Measurements from ENCODE around the gene RPL10A.

The RPL10A gene

GRCh38 chr6:35493307-35493983, 25.2 kb downstream of the RPL10A start:
- DNase-seq, result no peak

GRCh38 chr6:35494161-35494563, 26.0 kb downstream of the RPL10A start:
- DNase-seq, result peak; percentile 33

- no peak for DNase-seq
Observed at GRCh38 chr6:35495258-35496035, 27.2 kb downstream of the RPL10A start.

DNA sequence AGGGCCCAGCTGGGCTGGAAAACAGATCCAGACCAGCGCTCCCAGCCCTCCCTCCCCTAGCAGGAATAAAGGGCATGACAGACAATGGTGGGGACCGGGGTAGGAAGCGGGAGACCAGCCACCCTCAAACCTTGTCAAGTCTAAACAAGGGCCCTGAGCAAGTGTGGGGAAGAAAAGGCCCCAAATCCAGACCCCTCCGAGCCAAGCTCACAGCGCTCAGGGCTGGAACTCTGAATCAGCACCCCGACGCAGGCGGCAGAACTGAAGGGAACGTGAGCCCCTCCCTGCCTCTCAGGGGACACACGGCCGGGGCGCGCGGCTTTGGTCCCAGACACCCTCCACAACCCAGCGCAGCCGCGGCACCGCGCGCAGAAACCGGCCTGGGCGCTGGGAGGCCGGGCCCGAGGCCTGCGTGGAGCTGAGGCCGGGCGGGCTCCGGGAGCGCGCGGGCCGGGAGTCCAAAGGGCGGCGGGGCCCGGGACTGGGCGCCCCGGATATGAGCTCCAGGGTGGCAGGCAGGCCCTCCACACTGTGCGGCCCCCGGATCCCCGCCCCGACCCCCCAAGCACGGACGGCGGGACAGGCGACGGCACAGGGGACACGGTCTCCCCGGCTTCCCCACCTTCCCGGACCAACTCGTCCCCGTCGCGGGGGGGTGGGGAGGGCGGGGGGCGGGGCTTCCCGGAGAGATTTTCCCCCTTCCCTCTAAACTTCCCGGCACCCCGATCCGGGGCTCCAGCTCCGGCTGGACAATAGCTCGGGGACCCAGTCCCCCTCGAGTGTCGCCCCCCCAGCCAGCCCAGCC, 28.0 kb downstream of the RPL10A start:
- no peak for DNase-seq

- DNase-seq, result peak; percentile 59
Observed at GRCh38 chr6:35496841-35497570, 28.8 kb downstream of the RPL10A start, which contains the start of gene TEAD3. TSS of gene TEAD3 (minus strand) at chr6:35497079.

DNA sequence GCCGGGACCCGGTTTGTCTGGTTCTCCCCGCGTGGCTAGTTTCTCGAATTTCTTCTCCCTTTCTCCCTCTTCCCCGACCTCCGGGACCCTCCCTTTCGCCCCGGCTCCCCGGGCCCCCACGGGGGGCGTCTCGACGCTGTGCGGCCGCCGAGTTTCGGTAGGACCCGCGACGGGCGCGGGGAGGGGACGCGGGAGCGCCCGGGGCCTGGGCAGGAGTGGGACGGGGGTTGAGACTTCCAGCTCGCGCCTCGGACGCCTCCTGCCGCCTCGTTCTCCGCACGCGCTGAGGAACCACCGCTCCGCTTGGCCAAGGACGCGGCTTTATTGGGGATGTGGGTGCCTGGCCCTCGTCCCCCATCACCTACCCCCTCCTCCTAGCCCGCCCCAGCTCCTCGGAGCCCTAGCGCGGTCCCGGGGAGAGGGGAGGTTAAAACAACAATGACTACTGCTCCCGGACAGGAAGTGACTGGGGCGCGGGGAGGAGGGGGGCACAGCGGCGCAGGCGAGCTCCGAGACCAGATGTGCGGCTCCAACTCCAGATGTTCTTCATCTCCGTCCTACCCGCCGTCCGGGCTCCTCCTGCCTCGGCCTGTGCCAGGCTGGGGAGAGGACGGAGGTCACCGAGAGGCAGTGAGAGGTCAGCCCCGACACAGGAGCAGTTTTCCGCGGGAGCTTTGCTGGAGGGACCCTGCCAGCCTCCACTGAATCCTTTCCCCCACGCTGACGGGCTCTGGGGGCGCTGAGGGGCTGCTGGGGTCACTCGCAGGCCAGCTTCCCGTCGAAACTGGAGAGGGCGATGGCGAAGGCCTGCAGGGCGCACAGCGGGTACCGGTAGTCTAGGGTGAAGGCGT, 29.6 kb downstream of the RPL10A start:
- DNase-seq, result peak; percentile 57

- no peak for DNase-seq
Observed at GRCh38 chr6:35498422-35499067, 30.3 kb downstream of the RPL10A start.

GRCh38 chr6:35499372-35499771, 31.2 kb downstream of the RPL10A start:
- DNase-seq, result no peak

DNA sequence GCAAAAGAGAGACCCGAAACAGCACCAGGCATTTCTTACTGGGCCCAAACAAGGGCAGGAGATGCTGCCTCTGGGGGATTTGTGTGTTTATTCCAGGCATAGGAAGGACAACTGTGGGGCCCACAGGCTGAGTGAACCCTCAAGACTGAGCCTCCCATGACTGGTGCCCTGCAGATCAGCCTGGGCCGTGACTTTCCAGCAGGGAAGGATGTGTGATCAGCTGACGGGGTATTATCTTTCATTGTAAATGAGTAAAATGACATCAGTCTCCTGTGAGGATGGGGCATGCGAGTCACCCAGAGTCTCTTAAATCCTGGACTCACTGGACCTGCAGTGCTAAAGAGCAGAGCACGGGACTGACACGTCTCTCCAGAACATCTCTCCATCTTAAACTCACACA, 32.6 kb downstream of the RPL10A start:
- DNase-seq, result peak; percentile 47

DNA sequence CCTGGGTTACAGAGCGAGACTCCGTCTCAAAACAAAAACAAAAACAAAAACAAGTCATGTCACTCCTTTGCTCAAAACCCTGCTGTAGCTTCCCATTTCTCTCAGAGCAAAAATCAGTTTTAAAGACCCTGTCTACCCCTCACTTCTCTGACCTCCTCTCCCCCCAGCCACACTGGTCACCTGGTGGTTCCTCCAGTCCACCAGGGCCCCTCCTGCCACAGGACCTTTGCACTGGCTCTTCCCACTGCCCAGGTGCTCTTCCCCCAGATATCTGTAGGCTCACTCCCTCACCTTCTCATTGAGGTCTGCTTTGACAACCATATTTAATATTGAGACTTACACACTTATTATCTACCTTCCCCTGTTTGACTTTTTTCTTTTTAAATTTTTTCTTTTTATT, 33.6 kb downstream of the RPL10A start:
- no peak for DNase-seq

GRCh38 chr6:35503534-35503933, 35.3 kb downstream of the RPL10A start:
- peak; percentile 35 for DNase-seq

GRCh38 chr6:35505999-35506412, 37.8 kb downstream of the RPL10A start:
- no peak for DNase-seq

DNA sequence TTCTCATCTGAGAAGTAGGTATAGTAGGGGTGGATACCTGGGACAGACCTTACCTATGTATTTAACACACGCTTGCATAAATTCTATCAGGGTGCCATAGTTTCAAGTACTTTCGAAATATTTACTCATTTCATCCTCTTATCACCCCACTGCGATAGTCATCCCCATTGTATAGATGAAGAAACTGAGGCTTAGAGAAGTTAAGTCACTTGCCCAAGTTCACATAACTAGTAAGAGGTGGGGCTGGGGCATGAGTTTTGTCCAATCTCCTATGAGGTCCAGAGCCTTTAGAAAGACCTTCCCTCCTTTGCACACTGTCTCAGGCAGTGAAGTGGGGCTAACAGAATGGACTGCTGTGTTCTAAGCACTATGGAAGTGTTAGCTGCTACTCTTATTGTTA, 38.3 kb downstream of the RPL10A start:
- DNase-seq, result no peak

DNA sequence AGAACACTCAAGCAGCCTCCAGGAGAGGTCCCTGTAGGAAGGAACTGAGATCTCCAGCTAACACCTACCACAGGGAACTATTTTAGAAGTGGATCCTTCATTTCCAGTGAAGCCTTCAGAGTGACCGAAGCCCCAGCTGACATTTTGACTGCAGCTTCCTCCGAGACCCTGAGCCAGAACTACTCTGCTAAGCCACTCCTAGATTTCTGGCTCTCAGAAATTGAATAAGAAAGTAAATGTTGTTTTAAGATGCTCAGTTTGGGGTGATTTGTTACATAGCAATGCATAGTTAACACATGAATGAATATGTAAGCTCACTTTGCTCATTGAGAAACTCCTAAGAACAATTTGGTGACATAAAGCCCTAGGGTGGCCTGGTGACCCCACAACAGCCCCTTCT, 39.0 kb downstream of the RPL10A start:
- DNase-seq, result no peak

- DNase-seq, result no peak
Observed at GRCh38 chr6:35508027-35508426, 39.8 kb downstream of the RPL10A start.

DNA sequence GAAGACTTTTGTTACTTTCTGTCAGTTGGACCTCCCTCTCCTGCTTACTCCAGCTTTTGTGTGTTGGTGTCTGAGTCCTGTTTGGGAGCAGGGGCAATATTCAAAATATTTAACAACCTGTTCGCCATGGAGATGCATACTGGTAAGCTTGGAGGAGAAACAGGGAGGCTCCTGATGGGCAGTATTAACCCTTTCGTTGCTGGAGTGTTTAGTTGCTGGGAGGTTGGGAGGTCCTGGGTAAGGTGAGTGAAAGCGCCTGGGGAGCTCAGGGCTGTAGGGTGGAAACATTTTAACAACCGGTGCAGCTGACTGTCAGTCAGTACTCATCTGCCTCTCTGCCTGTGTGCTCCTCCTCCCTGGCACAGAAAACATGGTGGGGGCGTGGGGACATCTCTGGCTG, 40.3 kb downstream of the RPL10A start:
- DNase-seq, result no peak

- DNase-seq, result no peak
Observed at GRCh38 chr6:35510916-35511561, 42.8 kb downstream of the RPL10A start.

DNA sequence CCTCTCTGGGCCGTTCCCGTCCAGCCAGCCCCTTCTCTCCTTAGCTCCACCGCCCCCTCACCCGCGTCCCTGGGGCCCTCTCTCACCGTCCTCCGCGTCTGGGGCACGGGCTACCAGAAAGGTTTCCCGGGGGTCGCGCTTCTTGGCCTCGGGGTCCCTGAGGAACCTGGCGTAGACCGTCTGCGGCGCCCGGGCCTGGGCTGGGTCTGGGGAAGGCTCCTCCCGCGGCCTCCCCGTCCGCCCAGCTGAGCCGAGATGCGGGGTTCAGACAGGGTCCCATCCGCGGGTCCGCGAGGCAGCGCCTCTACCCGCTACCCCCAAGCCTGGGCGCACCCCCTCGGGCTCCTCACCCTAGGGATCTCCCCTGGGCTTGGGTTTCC, 43.4 kb downstream of the RPL10A start:
- no peak for DNase-seq

DNA sequence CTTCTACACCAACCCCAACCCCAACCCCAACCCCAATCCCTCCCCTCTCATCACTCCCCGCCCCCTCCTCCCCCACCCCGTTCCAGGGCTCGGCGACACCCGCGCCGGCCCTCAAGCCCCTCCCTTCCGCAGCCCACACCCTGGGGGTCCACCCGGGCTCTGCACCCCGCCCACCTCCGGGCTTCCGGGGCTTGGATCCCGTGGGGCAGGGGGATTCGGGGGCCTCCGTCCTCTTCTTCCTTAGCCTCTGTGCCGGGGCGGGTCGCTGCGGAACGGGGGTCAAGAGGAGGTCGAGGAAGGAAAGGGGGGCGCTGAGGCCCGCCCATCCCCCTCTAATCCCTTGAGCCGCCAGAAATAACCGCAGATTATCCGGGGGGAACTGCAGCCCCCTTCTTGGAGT, 43.8 kb downstream of the RPL10A start:
- DNase-seq, result no peak

- DNase-seq, result no peak
Observed at GRCh38 chr6:35512740-35513139, 44.5 kb downstream of the RPL10A start, which contains the start of gene TULP1. TSS of gene TULP1 (minus strand) at chr6:35512896. CDS start at chr6:35512858, 38 bp downstream.

GRCh38 chr6:35514587-35514986, 46.4 kb downstream of the RPL10A start:
- DNase-seq, result no peak

Data from NCI-H69 (cell line).